ENCODE measurements around the gene PDCD4.

DNA sequence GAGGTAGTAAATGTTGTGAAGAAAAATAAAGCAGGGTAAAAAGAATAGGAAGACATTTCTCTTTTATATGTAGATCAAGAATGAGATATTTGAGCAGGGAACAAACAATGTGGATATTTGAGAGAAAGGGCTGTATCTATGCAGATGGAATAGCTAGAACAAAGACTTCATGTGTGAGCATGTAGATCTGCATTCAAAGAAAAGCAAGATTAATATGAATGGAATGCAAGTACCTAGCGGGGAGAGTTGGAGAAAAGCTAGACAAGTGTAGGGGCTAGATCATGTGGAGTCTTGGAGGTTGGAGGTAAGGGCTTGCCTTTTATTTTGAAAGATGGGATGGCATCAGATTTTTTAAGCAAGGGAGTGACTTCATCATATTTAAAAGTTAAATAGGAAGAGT lies 74.8 kb downstream of the PDCD4 start:
- TF ChIP-seq TBP (CRISPR knock-in tag; IDR thresholded peaks at IDR 0.05) (no peak), CBX2 (IDR thresholded peaks at IDR 0.05; ENCODE audit: low read depth, low read length) (no peak), CBX2 (CRISPR knock-in tag; IDR thresholded peaks at IDR 0.05; ENCODE audit: low read depth) (no peak), PRPF4 (IDR thresholded peaks at IDR 0.05; ENCODE audit: low read depth, low read length, poor library complexity, severe bottlenecking) (no peak), POLR2AphosphoS5 (IDR thresholded peaks at IDR 0.05; ENCODE audit: low read depth, low read length) (no peak), ZNF207 (IDR thresholded peaks at IDR 0.05; ENCODE audit: borderline replicate concordance) (no peak), ZNF644 (CRISPR knock-in tag; IDR thresholded peaks at IDR 0.05; ENCODE audit: low read depth) (no peak), RFXAP (CRISPR knock-in tag; IDR thresholded peaks at IDR 0.05; ENCODE audit: borderline replicate concordance) (no peak)
- TF ChIP-seq, protein P1, sequence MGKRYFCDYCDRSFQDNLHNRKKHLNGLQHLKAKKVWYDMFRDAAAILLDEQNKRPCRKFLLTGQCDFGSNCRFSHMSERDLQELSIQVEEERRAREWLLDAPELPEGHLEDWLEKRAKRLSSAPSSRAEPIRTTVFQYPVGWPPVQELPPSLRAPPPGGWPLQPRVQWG (CRISPR knock-in tag; IDR thresholded peaks at IDR 0.05; ENCODE audit: borderline replicate concordance, low read depth), result no peak
- TF ChIP-seq, protein P2, sequence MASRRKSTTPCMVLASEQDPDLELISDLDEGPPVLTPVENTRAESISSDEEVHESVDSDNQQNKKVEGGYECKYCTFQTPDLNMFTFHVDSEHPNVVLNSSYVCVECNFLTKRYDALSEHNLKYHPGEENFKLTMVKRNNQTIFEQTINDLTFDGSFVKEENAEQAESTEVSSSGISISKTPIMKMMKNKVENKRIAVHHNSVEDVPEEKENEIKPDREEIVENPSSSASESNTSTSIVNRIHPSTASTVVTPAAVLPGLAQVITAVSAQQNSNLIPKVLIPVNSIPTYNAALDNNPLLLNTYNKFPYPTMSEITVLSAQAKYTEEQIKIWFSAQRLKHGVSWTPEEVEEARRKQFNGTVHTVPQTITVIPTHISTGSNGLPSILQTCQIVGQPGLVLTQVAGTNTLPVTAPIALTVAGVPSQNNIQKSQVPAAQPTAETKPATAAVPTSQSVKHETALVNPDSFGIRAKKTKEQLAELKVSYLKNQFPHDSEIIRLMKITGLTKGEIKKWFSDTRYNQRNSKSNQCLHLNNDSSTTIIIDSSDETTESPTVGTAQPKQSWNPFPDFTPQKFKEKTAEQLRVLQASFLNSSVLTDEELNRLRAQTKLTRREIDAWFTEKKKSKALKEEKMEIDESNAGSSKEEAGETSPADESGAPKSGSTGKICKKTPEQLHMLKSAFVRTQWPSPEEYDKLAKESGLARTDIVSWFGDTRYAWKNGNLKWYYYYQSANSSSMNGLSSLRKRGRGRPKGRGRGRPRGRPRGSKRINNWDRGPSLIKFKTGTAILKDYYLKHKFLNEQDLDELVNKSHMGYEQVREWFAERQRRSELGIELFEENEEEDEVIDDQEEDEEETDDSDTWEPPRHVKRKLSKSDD (CRISPR knock-in tag; IDR thresholded peaks at IDR 0.05; ENCODE audit: low read depth), result no peak
